ENCODE results near the gene MGMT. TPM values are rescaled to one million over a fixed set of nuclear protein-coding genes. Genes with fewer than 3 reads are reported as not detected.

Gene MGMT
- total RNA-seq, 1 donor from 2014 or later: 25.9 TPM

DNA sequence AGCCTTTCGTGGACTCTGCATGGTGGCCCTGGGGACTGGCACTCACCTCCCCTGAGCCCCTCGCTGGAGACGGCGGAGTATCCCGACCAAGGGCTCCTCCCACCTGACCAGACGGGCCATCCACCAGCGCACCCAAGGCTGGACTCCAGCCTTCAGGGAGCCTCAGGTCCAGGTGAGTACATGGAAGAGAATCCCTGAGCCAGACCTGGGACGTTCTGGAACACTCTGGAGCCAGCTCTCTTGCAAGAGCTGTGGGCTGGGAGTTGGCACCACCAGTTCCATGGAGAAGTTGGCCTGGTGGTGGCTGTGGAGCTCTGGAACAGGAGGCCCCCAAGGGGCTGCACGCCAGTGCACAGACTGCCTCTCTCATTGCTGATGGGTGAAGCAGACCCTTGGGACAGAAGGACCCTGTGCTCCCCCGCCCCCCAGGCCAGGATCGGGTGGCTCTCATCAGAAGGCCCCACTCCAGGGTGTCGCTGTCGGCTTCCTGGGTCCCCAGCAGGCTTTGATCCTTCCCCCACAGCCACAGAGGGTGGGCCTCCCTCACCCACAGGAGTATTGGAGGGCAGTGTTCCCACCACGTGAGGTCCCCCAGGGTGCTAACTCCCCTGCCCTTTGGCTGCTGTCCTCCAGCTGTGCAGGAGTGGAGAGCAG is 307.2 kb downstream of the MGMT start:
- no peak overlapping the region for H3K27ac Mint-ChIP-seq (ENCODE audit: unreplicated experiment)
- DNase-seq (ENCODE audit: low spot score): no peak
- no peaks in the 10 kb centered on the region for H3K4me1 Mint-ChIP-seq (ENCODE audit: unreplicated experiment)
- H3K36me3 Mint-ChIP-seq (ENCODE audit: low read depth, unreplicated experiment): no peaks in the 10 kb centered on the region
- no peaks in the 10 kb centered on the region for H3K9me3 Mint-ChIP-seq (ENCODE audit: unreplicated experiment)
- TF ChIP-seq, protein P1, sequence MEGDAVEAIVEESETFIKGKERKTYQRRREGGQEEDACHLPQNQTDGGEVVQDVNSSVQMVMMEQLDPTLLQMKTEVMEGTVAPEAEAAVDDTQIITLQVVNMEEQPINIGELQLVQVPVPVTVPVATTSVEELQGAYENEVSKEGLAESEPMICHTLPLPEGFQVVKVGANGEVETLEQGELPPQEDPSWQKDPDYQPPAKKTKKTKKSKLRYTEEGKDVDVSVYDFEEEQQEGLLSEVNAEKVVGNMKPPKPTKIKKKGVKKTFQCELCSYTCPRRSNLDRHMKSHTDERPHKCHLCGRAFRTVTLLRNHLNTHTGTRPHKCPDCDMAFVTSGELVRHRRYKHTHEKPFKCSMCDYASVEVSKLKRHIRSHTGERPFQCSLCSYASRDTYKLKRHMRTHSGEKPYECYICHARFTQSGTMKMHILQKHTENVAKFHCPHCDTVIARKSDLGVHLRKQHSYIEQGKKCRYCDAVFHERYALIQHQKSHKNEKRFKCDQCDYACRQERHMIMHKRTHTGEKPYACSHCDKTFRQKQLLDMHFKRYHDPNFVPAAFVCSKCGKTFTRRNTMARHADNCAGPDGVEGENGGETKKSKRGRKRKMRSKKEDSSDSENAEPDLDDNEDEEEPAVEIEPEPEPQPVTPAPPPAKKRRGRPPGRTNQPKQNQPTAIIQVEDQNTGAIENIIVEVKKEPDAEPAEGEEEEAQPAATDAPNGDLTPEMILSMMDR (IDR thresholded peaks at IDR 0.05; ENCODE audit: unreplicated experiment): no peak
- no peak overlapping the region for H3K4me3 Mint-ChIP-seq (ENCODE audit: unreplicated experiment)
- H3K27me3 Mint-ChIP-seq (ENCODE audit: unreplicated experiment): peaks cover 10% of the 10 kb centered on the region

DNA sequence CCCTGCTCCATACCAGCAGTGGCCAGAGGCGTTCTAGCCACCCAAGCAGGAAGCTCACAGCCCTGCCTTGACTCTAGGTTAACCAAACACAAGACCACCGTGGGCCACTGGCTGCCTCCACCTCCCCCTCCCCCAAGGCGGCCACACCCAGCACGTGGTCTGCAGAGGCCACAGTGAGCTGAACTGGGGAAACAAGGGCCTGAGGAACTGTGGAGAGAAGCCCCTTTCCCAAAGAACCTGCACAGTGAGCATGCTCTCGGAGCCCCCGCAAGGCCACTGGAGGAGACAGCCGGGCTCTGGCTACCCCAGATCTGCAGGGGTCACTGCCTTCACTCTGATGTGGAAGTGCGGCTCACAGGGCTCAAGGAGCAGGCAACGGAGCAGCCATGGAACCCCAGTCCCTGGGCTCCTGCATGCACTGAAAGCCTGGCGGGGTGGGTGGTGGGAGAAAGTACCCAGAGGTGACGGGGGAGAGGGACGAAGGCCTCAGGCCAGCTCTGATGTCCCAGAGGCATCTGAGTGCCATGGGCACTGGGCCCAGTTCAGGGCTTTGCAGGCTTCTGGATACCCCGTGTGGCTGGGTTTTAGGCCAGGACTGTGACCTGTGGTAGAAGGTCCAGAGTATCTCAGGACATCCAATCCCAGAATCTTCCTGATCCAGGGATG is 307.8 kb downstream of the MGMT start:
- H3K27ac Mint-ChIP-seq (ENCODE audit: unreplicated experiment): no peak overlapping the region
- no peak for DNase-seq (ENCODE audit: low spot score)
- no peaks in the 10 kb centered on the region for H3K4me1 Mint-ChIP-seq (ENCODE audit: unreplicated experiment)
- no peaks in the 10 kb centered on the region for H3K9me3 Mint-ChIP-seq (ENCODE audit: unreplicated experiment)
- H3K4me3 Mint-ChIP-seq (ENCODE audit: unreplicated experiment): no peak overlapping the region
- TF ChIP-seq, protein P1 (IDR thresholded peaks at IDR 0.05; ENCODE audit: unreplicated experiment): no peak
- H3K27me3 Mint-ChIP-seq (ENCODE audit: unreplicated experiment): peaks cover 7% of the 10 kb centered on the region
- no peaks in the 10 kb centered on the region for H3K36me3 Mint-ChIP-seq (ENCODE audit: low read depth, unreplicated experiment)

DNA sequence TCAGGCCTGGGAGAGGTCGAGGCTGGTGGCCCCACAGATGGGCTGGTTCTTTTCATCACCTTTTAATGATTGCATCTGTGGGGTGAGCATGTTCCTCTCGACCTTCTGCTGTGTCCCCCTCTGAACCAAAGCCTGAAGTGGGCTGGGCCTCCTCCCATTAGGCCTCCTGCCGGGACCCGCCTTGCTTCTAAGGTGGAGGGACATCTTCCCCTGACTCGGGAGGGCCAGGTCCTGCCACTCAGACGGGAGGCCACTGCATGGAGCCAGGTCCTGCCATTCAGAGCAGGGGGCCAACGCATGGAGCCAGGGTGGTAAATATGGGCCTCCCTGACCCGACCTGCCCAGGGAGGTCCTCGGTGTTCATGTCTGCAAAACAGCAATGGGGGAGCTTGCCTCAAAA is 308.6 kb downstream of the MGMT start:
- Mint-ChIP-seq H3K27me3 (ENCODE audit: unreplicated experiment) (peaks cover 6% of the 10 kb centered on the region), H3K9me3 (ENCODE audit: unreplicated experiment) (no peaks in the 10 kb centered on the region), H3K4me3 (ENCODE audit: unreplicated experiment) (no peak overlapping the region), H3K4me1 (ENCODE audit: unreplicated experiment) (no peaks in the 10 kb centered on the region), H3K36me3 (ENCODE audit: low read depth, unreplicated experiment) (no peaks in the 10 kb centered on the region), H3K27ac (ENCODE audit: unreplicated experiment) (no peak overlapping the region)
- DNase-seq (ENCODE audit: low spot score): no peak
- TF ChIP-seq, protein P1 (IDR thresholded peaks at IDR 0.05; ENCODE audit: unreplicated experiment): no peak

DNA sequence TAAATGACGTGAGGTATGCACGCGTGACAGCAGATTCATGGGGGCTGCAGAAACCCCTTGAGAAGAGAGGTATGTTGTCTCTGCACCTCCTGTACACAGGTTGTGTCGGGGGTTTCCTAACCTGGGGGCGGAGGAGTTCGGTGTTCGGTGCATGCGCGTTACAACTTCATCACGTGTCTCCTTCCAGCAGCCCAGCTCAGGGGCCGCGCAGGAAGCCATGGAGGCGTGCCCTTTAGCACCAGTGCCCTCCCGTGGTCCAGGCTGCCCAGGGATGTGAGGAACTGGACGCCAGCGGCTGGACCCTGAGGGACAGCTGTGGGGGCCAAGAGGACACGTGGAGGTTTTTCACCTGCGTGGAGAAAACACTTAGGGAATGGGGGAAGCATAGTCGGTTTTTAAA is 310.6 kb downstream of the MGMT start:
- H3K9me3 Mint-ChIP-seq (ENCODE audit: unreplicated experiment): no peaks in the 10 kb centered on the region
- TF ChIP-seq, protein P1 (IDR thresholded peaks at IDR 0.05; ENCODE audit: unreplicated experiment): no peak
- DNase-seq (ENCODE audit: low spot score): no peak
- H3K27me3 Mint-ChIP-seq (ENCODE audit: unreplicated experiment): peaks cover 6% of the 10 kb centered on the region
- no peaks in the 10 kb centered on the region for H3K4me1 Mint-ChIP-seq (ENCODE audit: unreplicated experiment)
- no peak overlapping the region for H3K27ac Mint-ChIP-seq (ENCODE audit: unreplicated experiment)
- H3K4me3 Mint-ChIP-seq (ENCODE audit: unreplicated experiment): no peak overlapping the region
- H3K36me3 Mint-ChIP-seq (ENCODE audit: low read depth, unreplicated experiment): no peaks in the 10 kb centered on the region

DNA sequence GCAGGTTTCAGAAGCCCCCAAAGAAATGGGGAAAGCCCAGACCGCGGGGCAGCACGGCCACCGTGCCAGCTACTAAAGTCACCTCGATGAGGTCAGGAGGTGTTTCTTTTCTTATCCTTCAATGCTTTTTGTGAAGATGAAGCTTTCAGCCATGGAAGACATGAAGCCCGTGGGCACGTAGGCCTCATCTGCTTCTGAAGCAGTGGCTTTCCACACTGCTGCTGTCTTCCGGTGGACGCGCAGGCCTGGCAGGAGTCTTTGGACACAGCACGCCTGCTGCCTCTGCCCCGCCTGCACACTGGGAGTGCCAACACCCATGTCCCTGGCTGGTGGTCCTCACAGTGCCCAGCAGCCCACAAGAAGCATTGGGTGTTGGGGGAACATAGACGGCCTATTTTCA is 311.5 kb downstream of the MGMT start:
- Mint-ChIP-seq H3K4me3 (ENCODE audit: unreplicated experiment) (no peak overlapping the region), H3K4me1 (ENCODE audit: unreplicated experiment) (no peaks in the 10 kb centered on the region), H3K36me3 (ENCODE audit: low read depth, unreplicated experiment) (no peaks in the 10 kb centered on the region), H3K27ac (ENCODE audit: unreplicated experiment) (no peak overlapping the region), H3K9me3 (ENCODE audit: unreplicated experiment) (no peaks in the 10 kb centered on the region), H3K27me3 (ENCODE audit: unreplicated experiment) (peaks cover 6% of the 10 kb centered on the region)
- no peak for DNase-seq (ENCODE audit: low spot score)
- TF ChIP-seq, protein P1 (IDR thresholded peaks at IDR 0.05; ENCODE audit: unreplicated experiment): no peak
